ENCODE measurements around the gene SKIDA1. TPM values are rescaled to one million over a fixed set of nuclear protein-coding genes. Genes with fewer than 3 reads are reported as not detected.

Gene SKIDA1
- total RNA-seq, 1 experiment from 2014 or later, result 4.4 TPM

- Histone ChIP-seq H3K36me3 (ENCODE audit: insufficient read depth, low read length, poor library complexity, severe bottlenecking) (no peaks in the 10 kb centered on the region), H3K27me3 (replicated peaks; ENCODE audit: insufficient read depth, low read depth, low read length, poor library complexity) (no peaks in the 10 kb centered on the region), H3K4me3 (ENCODE audit: low read depth, low read length, poor library complexity, severe bottlenecking) (peak overlapping the region; percentile 59), H3K4me1 (ENCODE audit: insufficient read depth, low read length, poor library complexity, severe bottlenecking) (peaks cover 40% of the 10 kb centered on the region), H3K27ac (ENCODE audit: low read depth, low read length, poor library complexity, severe bottlenecking) (no peak overlapping the region), H3K9me3 (ENCODE audit: low read depth, low read length, poor library complexity, severe bottlenecking) (no peaks in the 10 kb centered on the region)
- intact Hi-C loops (cut with micrococcal nuclease; ENCODE audit: unreplicated experiment), result loop anchor here (2.0 to 5.0 kb wide), 2 partner anchors 19 to 217 kb away; no protein-coding TSS in a partner anchor
- no peak for TF ChIP-seq EZH2 (IDR thresholded peaks at IDR 0.05; ENCODE audit: borderline replicate concordance, low read depth, low read length, poor library complexity, severe bottlenecking)
- no peak for TF ChIP-seq CTCF (conservative IDR thresholded peaks at IDR 0.05; ENCODE audit: low read depth, low read length)
- DNase-seq (ENCODE audit: low spot score), result no peak
- ChIA-PET POLR2A (ENCODE audit: low non-redundant PET) (interaction anchor here (0.6 to 0.7 kb wide), 2 partner anchors 10 to 207 kb away, joined by 3 to 18 read pairs; partner anchors contain the start of gene SKIDA1), CTCF (interaction anchor here (0.5 kb wide), 1 partner anchor 18 kb away, joined by 5 read pairs; no protein-coding TSS in a partner anchor)
- BruUV-seq (replicated peaks), result no TSS peak
Observed at GRCh38 chr10:21515361-21516241, 9.9 kb downstream of the SKIDA1 start.

- no peaks in the 10 kb centered on the region for H3K27me3 ChIP-seq (replicated peaks; ENCODE audit: insufficient read depth, low read depth, low read length, poor library complexity)
- ChIA-PET POLR2A (ENCODE audit: low non-redundant PET) (no interaction called here), CTCF (no interaction called here)
- H3K9me3 ChIP-seq (ENCODE audit: low read depth, low read length, poor library complexity, severe bottlenecking), result no peaks in the 10 kb centered on the region
- peak overlapping the region; percentile 59 for H3K4me3 ChIP-seq (ENCODE audit: low read depth, low read length, poor library complexity, severe bottlenecking)
- no TSS peak for BruUV-seq (replicated peaks)
- intact Hi-C loops (cut with micrococcal nuclease; ENCODE audit: unreplicated experiment), result loop anchor here (5.0 kb wide), 1 partner anchor 217 kb away; no protein-coding TSS in a partner anchor
- no peak overlapping the region for H3K27ac ChIP-seq (ENCODE audit: low read depth, low read length, poor library complexity, severe bottlenecking)
- H3K4me1 ChIP-seq (ENCODE audit: insufficient read depth, low read length, poor library complexity, severe bottlenecking), result peaks cover 38% of the 10 kb centered on the region
- no peak for DNase-seq (ENCODE audit: low spot score)
- H3K36me3 ChIP-seq (ENCODE audit: insufficient read depth, low read length, poor library complexity, severe bottlenecking), result no peaks in the 10 kb centered on the region
- TF ChIP-seq EZH2 (IDR thresholded peaks at IDR 0.05; ENCODE audit: borderline replicate concordance, low read depth, low read length, poor library complexity, severe bottlenecking) (no peak), CTCF (conservative IDR thresholded peaks at IDR 0.05; ENCODE audit: low read depth, low read length) (no peak)
Observed at GRCh38 chr10:21514818-21515351, 10.6 kb downstream of the SKIDA1 start.

- TF ChIP-seq CTCF (conservative IDR thresholded peaks at IDR 0.05; ENCODE audit: low read depth, low read length) (no peak), EZH2 (IDR thresholded peaks at IDR 0.05; ENCODE audit: borderline replicate concordance, low read depth, low read length, poor library complexity, severe bottlenecking) (no peak)
- Histone ChIP-seq H3K36me3 (ENCODE audit: insufficient read depth, low read length, poor library complexity, severe bottlenecking) (no peaks in the 10 kb centered on the region), H3K9me3 (ENCODE audit: low read depth, low read length, poor library complexity, severe bottlenecking) (no peaks in the 10 kb centered on the region), H3K4me3 (ENCODE audit: low read depth, low read length, poor library complexity, severe bottlenecking) (no peak overlapping the region), H3K27me3 (replicated peaks; ENCODE audit: insufficient read depth, low read depth, low read length, poor library complexity) (no peaks in the 10 kb centered on the region), H3K4me1 (ENCODE audit: insufficient read depth, low read length, poor library complexity, severe bottlenecking) (peaks cover 32% of the 10 kb centered on the region), H3K27ac (ENCODE audit: low read depth, low read length, poor library complexity, severe bottlenecking) (no peak overlapping the region)
- POLR2A ChIA-PET (ENCODE audit: low non-redundant PET), result no interaction called here
- CTCF ChIA-PET, result no interaction called here
- no TSS peak for BruUV-seq (replicated peaks)
- DNase-seq (ENCODE audit: low spot score), result no peak
- intact Hi-C loops (cut with micrococcal nuclease; ENCODE audit: unreplicated experiment), result no loop called here
Observed at GRCh38 chr10:21514129-21514817, 11.2 kb downstream of the SKIDA1 start.
